Trophoblast cell (in vitro differentiated cells and primary cell): ENCODE data around the gene TMBIM4.

Source experiments
- DNase-seq, 2 donors: peaks; one replicate each; pipeline ENCODE4 v3.0.0-alpha.2; 2016
- H2AFZ ChIP-seq: 2 replicates; pipeline ENCODE4 v1.6.1; 2013; ENCODE audit warnings: low read length, moderate library complexity, mild to moderate bottlenecking; ENCODE audit not compliant: insufficient read depth, poor library complexity
- H2AK5ac ChIP-seq: 2 replicates; pipeline ENCODE4 v1.6.1; 2013; ENCODE audit warnings: mild to moderate bottlenecking, low read length
- H2BK120ac ChIP-seq: 2 replicates; pipeline ENCODE4 v1.6.1; 2013; ENCODE audit warnings: low read length, mild to moderate bottlenecking, moderate library complexity; ENCODE audit not compliant: insufficient read depth, poor library complexity
- H2BK12ac ChIP-seq: 2 replicates; pipeline ENCODE4 v1.6.1; 2013; ENCODE audit warnings: mild to moderate bottlenecking, low read length, moderate library complexity
- H2BK5ac ChIP-seq: 2 replicates; pipeline ENCODE4 v1.6.1; 2013; ENCODE audit warnings: low read length, low read depth, moderate library complexity, mild to moderate bottlenecking; ENCODE audit not compliant: poor library complexity
- H3K14ac ChIP-seq: 2 replicates; pipeline ENCODE4 v1.6.1; 2013; ENCODE audit warnings: mild to moderate bottlenecking, low read length
- H3K18ac ChIP-seq: 2 replicates; pipeline ENCODE4 v1.6.1; 2013; ENCODE audit warnings: mild to moderate bottlenecking, low read length
- H3K23ac ChIP-seq: 2 replicates; pipeline ENCODE4 v1.6.1; 2013; ENCODE audit warnings: low read length
- H3K27ac ChIP-seq: 2 replicates; pipeline ENCODE4 v1.5.1; 2013; ENCODE audit warnings: low read depth, mild to moderate bottlenecking, inconsistent platforms, low read length, moderate library complexity
- H3K27me3 ChIP-seq: 2 replicates; pipeline ENCODE4 v1.6.1; 2013; ENCODE audit warnings: inconsistent platforms, mild to moderate bottlenecking, low read length, moderate library complexity; ENCODE audit not compliant: insufficient read depth
- H3K36me3 ChIP-seq, 2 experiments: 1 replicate in 1 of 2; 2 replicates in 1 of 2; pipeline ENCODE4 v1.6.1; 2013; ENCODE audit warnings: low read length in 2 of 2, mild to moderate bottlenecking in 2 of 2, moderate library complexity in 1 of 2; ENCODE audit not compliant: insufficient read depth in 2 of 2, control insufficient read depth in 1 of 2
- H3K4ac ChIP-seq: 2 replicates; pipeline ENCODE4 v1.6.1; 2013; ENCODE audit warnings: low read depth, mild to moderate bottlenecking, low read length, moderate library complexity
- H3K4me1 ChIP-seq, 2 experiments: 1 replicate in 1 of 2; 2 replicates in 1 of 2; pipeline ENCODE4 v1.6.1; 2013; ENCODE audit warnings: low read length in 2 of 2, mild to moderate bottlenecking in 2 of 2, moderate library complexity in 1 of 2; ENCODE audit not compliant: insufficient read depth in 2 of 2, control insufficient read depth in 1 of 2
- H3K4me2 ChIP-seq: 2 replicates; pipeline ENCODE4 v1.6.1; 2013; ENCODE audit warnings: inconsistent platforms, mild to moderate bottlenecking, low read length, moderate library complexity
- H3K4me3 ChIP-seq: 2 replicates; pipeline ENCODE4 v1.5.1; 2013; ENCODE audit warnings: mild to moderate bottlenecking, low read depth, low read length, inconsistent platforms
- H3K79me1 ChIP-seq: one replicate; pipeline ENCODE4 v1.6.1; 2013; ENCODE audit warnings: low read length
- H3K79me2 ChIP-seq: 2 replicates; pipeline ENCODE4 v1.6.1; 2013; ENCODE audit warnings: low read length, mild to moderate bottlenecking; ENCODE audit not compliant: control insufficient read depth, insufficient read depth, poor library complexity
- H3K9ac ChIP-seq: 2 replicates; pipeline ENCODE4 v1.6.1; 2013; ENCODE audit warnings: mild to moderate bottlenecking, low read length
- H3K9me3 ChIP-seq: 2 replicates; pipeline ENCODE4 v1.6.1; 2013; ENCODE audit warnings: low read depth, mild to moderate bottlenecking, control low read depth, inconsistent platforms, low read length; ENCODE audit not compliant: insufficient read depth
- H4K12ac ChIP-seq: 2 replicates; pipeline ENCODE4 v1.6.1; 2013; ENCODE audit warnings: low read depth, mild to moderate bottlenecking, low read length, moderate library complexity
- H4K8ac ChIP-seq: 2 replicates; pipeline ENCODE4 v1.6.1; 2013; ENCODE audit warnings: low read depth, mild to moderate bottlenecking, low read length, moderate library complexity
- H4K91ac ChIP-seq: one replicate; pipeline ENCODE4 v1.6.1; 2013; ENCODE audit warnings: low read depth, mild to moderate bottlenecking, low read length, moderate library complexity
- WGBS: extraction: QIAGEN DNeasy Blood & Tissue Kit; methylation state at CpG from one replicate; pipeline ENCODE4 v1.1.7; 2013; ENCODE audit warnings: missing lambda C conversion rate; ENCODE audit not compliant: insufficient read length, insufficient coverage; ENCODE audit errors: extremely low coverage; 5-methylcytosine and 5-hydroxymethylcytosine counted together

TMBIM4 gene

DNA sequence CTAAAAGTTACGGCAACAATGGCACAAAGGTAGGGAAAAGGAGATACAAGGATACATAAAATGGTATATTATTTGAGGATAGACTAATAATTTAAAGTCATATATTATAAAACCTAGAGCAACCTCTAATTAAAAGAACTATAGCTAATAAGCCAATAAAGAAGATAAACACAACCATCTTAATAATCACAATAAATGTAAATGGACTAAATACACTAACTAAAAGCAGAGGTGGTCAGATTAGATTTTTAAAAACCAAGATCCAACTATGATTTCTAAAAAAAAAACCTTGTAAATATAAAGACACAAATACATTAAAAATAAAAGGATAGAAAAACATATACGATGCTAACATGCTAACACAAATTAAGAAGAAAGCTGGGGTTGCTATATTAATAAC, 28.5 kb downstream of the TMBIM4 start:
- no CpG with 5 or more reads among the region's 2 CpGs for WGBS
- Histone ChIP-seq H3K79me2 (no peaks in the 10 kb centered on the region), H3K9me3 (no peaks in the 10 kb centered on the region)

DNA sequence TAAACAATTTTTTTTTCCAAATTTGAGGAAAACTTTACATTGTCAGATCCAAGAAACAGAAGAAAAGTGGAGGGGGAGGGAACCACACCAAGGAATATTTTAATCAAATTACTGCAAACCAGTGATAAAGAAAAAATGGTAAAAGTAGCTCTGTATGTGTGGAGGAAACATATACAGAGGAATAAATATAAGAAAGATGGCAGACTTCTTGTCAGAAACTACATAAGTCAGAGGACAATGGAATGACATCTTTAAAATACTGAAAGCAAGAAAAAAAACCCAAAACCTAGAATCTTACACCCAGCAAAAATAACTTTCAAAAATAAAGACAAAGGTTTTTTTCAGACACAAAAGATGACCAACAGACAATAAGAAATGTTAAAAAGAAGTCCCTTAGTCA, 29.1 kb downstream of the TMBIM4 start:
- no peak overlapping the region for H3K9ac ChIP-seq

More for the DNA sequence above, 28.5 kb downstream of the TMBIM4 start:
- no peak overlapping the region for H3K18ac ChIP-seq
- no peaks in the 10 kb centered on the region for H3K4me1 ChIP-seq
- DNase-seq: no peak
- H4K91ac ChIP-seq: no peak overlapping the region
- no peak overlapping the region for H4K8ac ChIP-seq
- no peak overlapping the region for H3K4me3 ChIP-seq
- H2BK120ac ChIP-seq: no peak overlapping the region
- H3K14ac ChIP-seq: no peak overlapping the region
- no peak overlapping the region for H2AFZ ChIP-seq
- no peak overlapping the region for H3K9ac ChIP-seq
- no peak overlapping the region for H4K12ac ChIP-seq
- no peak overlapping the region for H3K4me2 ChIP-seq
- H3K27ac ChIP-seq: no peak overlapping the region
- H3K79me1 ChIP-seq: no peaks in the 10 kb centered on the region
- peaks cover 4 to 9% of the 10 kb centered on the region in 2 experiments for H3K36me3 ChIP-seq
- no peak overlapping the region for H2BK5ac ChIP-seq
- no peak overlapping the region for H3K4ac ChIP-seq
- no peaks in the 10 kb centered on the region for H3K27me3 ChIP-seq
- no peak overlapping the region for H2BK12ac ChIP-seq
- no peak overlapping the region for H3K23ac ChIP-seq
- no peak overlapping the region for H2AK5ac ChIP-seq

GRCh38 chr12:66139328-66139727, 30.5 kb downstream of the TMBIM4 start:
- no peaks in the 10 kb centered on the region for H3K79me1 ChIP-seq
- no peak overlapping the region for H2BK12ac ChIP-seq
- H3K9me3 ChIP-seq: no peaks in the 10 kb centered on the region
- H3K4me1 ChIP-seq: no peaks in the 10 kb centered on the region
- H3K4me2 ChIP-seq: no peak overlapping the region
- H2BK5ac ChIP-seq: no peak overlapping the region
- no peak overlapping the region for H3K4ac ChIP-seq
- peaks cover 4 to 9% of the 10 kb centered on the region in 2 experiments for H3K36me3 ChIP-seq
- H4K12ac ChIP-seq: no peak overlapping the region
- no peak overlapping the region for H4K8ac ChIP-seq
- no peak overlapping the region for H2AFZ ChIP-seq
- no peaks in the 10 kb centered on the region for H3K27me3 ChIP-seq
- no peak overlapping the region for H2AK5ac ChIP-seq
- H3K4me3 ChIP-seq: no peak overlapping the region
- no peak overlapping the region for H4K91ac ChIP-seq
- no peak overlapping the region for H3K18ac ChIP-seq
- WGBS: no CpG with 5 or more reads among the region's 2 CpGs
- no peak overlapping the region for H3K14ac ChIP-seq
- DNase-seq: no peak
- no peak overlapping the region for H2BK120ac ChIP-seq
- no peak overlapping the region for H3K23ac ChIP-seq
- no peak overlapping the region for H3K27ac ChIP-seq
- no peak overlapping the region for H3K9ac ChIP-seq
- H3K79me2 ChIP-seq: no peaks in the 10 kb centered on the region

More for the DNA sequence above, 29.1 kb downstream of the TMBIM4 start:
- H3K36me3 ChIP-seq: peaks cover 4 to 9% of the 10 kb centered on the region in 2 experiments
- no peak overlapping the region for H4K8ac ChIP-seq
- H3K4me2 ChIP-seq: no peak overlapping the region
- H3K18ac ChIP-seq: no peak overlapping the region
- H3K79me2 ChIP-seq: no peaks in the 10 kb centered on the region
- H4K12ac ChIP-seq: no peak overlapping the region
- no peaks in the 10 kb centered on the region for H3K27me3 ChIP-seq
- H3K4ac ChIP-seq: no peak overlapping the region
- H2AK5ac ChIP-seq: no peak overlapping the region
- no peak overlapping the region for H4K91ac ChIP-seq
- H2BK12ac ChIP-seq: no peak overlapping the region
- no peak overlapping the region for H3K27ac ChIP-seq
- H3K14ac ChIP-seq: no peak overlapping the region
- no peaks in the 10 kb centered on the region for H3K79me1 ChIP-seq
- no peak overlapping the region for H3K4me3 ChIP-seq
- no peak overlapping the region for H2AFZ ChIP-seq
- H2BK5ac ChIP-seq: no peak overlapping the region
- H3K4me1 ChIP-seq: no peaks in the 10 kb centered on the region
- DNase-seq: no peak
- no peaks in the 10 kb centered on the region for H3K9me3 ChIP-seq
- H2BK120ac ChIP-seq: no peak overlapping the region
- H3K23ac ChIP-seq: no peak overlapping the region

- Histone ChIP-seq H2AK5ac (no peak overlapping the region), H3K14ac (no peak overlapping the region), H4K91ac (no peak overlapping the region), H4K12ac (no peak overlapping the region), H3K18ac (no peak overlapping the region), H3K79me2 (no peaks in the 10 kb centered on the region), H3K79me1 (no peaks in the 10 kb centered on the region), H3K4ac (no peak overlapping the region), H2BK12ac (no peak overlapping the region), H3K27ac (no peak overlapping the region), H3K4me3 (no peak overlapping the region), H2AFZ (no peak overlapping the region), H2BK5ac (no peak overlapping the region), H2BK120ac (no peak overlapping the region), H3K27me3 (no peaks in the 10 kb centered on the region), H3K9ac (no peak overlapping the region), H3K36me3 (peaks cover 4 to 9% of the 10 kb centered on the region in 2 experiments), H3K4me1 (peaks cover 0 to under 1% of the 10 kb centered on the region in 2 experiments), H3K4me2 (no peak overlapping the region), H3K9me3 (no peaks in the 10 kb centered on the region), H4K8ac (no peak overlapping the region), H3K23ac (no peak overlapping the region)
- no CpG with 5 or more reads among the region's 3 CpGs for WGBS
- DNase-seq: no peak
Measured at GRCh38 chr12:66137937-66138336, 31.9 kb downstream of the TMBIM4 start.
